HG03280 (cell line): ENCODE data around the gene ZNF165.
A peak's percentile ranks its signal among the peaks of the same experiment; 100 is the strongest.
"Not testable (repeated sequence)": the region's sequence is repeated elsewhere in the genome, so short reads cannot be mapped to it uniquely, and the experiment has no call there.

Experiments
- ATAC-seq: cut with Tn5 transposase; IDR thresholded peaks from one replicate; pipeline ENCODE4 v1.9.1; 2021; ENCODE audit warnings: mild to moderate bottlenecking, moderate library complexity; ENCODE audit not compliant: unreplicated experiment

ZNF165 gene

GRCh38 chr6:28080381-28080630 is at the start of gene ZNF165:
Gene ZNF165 (plus strand): TSS chr6:28080568. CDS start chr6:28085481, 4,913 bp downstream.
- peak; percentile 13 for ATAC-seq

DNA sequence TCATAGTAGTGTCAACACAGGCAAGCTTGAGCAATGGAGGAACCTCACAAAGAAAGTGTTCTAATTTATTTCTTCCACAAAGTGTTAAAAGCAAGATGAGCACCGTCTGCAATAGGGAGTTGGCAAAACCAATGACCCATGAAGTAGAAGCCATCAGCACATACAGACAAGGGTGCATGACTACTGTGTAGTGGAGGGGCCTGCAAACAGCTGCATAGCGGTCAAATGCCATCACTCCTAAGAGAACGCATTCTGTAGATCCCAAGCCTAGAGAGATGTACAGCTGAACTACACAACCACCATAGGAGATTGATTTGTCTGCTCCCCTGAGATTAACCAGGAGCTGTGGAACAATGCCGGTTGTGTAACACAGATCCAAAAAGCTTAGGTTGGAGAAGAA is 26.8 kb upstream of the ZNF165 start:
- ATAC-seq, result no peak

DNA sequence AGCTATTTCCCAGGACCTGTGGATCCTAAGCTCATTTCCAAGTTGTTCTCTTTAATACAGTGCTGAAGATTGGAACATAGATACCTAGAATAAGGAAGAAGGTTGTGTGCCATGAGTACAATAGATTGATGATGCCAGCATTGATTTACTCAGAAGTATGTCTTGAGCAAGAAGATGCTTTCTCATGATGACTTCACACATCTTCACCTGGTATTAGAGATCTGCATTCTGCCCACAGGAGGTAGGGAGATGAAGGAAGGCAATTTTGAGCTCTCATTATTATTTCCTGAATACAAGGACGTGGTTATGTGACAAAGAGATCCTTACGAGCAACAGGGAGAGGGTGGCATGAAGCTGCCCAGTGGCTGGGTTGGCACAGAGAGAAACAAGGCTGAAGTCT is 20.0 kb upstream of the ZNF165 start:
- no peak for ATAC-seq

GRCh38 chr6:28064272-28064671 is 16.1 kb upstream of the ZNF165 start:
- ATAC-seq, result no peak

GRCh38 chr6:28068067-28068466 is 12.3 kb upstream of the ZNF165 start:
- ATAC-seq, result no peak

GRCh38 chr6:28070968-28071367 is 9.4 kb upstream of the ZNF165 start:
- ATAC-seq, result not testable (repeated sequence)

GRCh38 chr6:28078050-28078449 is 2.3 kb upstream of the ZNF165 start:
- no peak for ATAC-seq

- ATAC-seq, result no peak
These were observed 1.5 kb upstream of the ZNF165 start for GRCh38 chr6:28078836-28079235.

GRCh38 chr6:28080631-28081485 is 490 bp downstream of the ZNF165 start:
- peak; percentile 76 for ATAC-seq

GRCh38 chr6:28081486-28081751 is 1.1 kb downstream of the ZNF165 start:
- ATAC-seq, result peak; percentile 53

DNA sequence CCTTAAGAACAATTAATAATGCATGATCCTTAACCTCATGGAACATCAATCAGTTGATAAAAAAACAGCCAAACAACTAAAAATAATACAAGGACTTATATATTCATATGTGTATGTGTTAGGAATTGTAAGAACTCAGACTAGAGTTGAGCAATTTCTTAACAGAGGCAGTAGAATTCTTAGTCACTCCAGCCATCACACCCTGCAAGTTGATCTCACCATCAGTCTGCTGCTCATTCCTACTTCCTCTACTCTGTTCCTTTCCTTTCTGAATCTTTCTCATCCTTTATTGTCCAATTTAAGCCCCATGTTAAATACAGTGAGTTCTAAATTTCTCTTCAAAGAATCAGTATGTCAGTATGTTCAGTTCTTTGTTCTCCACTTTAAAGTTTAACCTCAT is 2.6 kb downstream of the ZNF165 start:
- ATAC-seq, result no peak

DNA sequence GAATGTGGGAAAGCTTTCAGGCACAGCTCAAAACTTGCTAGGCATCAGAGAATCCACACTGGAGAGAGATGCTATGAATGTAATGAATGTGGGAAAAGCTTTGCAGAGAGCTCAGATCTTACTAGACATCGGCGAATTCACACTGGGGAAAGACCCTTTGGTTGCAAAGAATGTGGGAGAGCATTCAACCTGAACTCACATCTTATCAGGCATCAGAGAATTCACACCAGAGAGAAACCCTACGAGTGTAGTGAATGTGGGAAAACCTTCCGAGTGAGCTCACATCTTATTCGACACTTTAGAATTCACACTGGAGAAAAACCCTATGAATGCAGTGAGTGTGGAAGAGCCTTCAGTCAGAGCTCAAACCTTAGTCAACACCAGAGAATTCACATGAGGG is 8.7 kb downstream of the ZNF165 start:
- no peak for ATAC-seq

DNA sequence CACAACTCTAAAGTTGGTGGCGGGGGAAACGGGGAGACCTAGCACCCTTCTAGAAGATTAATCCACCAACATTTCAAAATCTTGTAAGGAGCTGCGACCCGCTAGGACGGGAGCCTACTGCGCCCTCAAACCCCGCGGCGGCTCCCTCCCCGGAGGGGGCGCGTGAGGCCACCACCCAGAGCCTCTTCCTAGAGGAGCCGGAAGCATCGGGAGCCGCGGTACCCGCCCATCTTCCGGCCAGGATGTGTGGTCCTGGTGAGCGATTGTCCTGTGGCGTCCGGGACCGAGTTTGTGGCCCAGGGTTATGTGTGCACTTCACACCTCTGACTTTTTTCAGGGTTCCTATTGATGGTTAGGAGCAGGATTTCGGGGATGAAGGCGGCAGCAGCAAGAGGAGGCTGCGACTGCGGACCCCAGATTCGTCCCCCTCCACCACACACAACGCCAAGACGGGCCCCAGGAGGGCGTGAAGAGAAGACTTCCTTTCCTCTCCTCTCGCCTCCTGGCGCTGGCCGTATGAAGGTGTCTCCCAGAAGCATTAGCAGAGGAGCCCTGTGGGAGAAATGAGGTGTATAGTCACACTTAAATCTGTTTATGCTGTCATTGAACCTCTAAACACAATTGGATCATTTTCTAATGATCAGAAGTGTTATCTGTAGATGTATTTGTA is 10.7 kb downstream of the ZNF165 start:
- ATAC-seq, result no peak

GRCh38 chr6:28102222-28102621 is 21.9 kb downstream of the ZNF165 start:
- ATAC-seq, result not testable (repeated sequence)

DNA sequence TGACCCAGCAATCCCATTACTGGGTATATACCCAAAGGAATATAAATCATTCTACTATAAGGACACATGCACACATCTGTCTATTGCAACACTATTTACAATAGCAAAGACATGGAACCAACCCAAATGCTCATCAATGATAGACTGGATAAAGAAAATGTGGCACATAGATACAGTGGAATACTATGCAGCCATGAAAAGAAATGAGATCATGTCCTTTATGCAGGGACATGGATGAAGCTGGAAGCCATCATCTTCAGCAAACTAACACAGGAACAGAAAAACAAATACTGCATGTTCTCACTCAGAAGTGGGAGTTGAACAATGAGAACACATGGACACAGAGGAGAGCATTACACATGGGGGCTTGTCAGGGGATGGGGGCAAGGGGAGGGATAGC is 22.3 kb downstream of the ZNF165 start:
- not testable (repeated sequence) for ATAC-seq

DNA sequence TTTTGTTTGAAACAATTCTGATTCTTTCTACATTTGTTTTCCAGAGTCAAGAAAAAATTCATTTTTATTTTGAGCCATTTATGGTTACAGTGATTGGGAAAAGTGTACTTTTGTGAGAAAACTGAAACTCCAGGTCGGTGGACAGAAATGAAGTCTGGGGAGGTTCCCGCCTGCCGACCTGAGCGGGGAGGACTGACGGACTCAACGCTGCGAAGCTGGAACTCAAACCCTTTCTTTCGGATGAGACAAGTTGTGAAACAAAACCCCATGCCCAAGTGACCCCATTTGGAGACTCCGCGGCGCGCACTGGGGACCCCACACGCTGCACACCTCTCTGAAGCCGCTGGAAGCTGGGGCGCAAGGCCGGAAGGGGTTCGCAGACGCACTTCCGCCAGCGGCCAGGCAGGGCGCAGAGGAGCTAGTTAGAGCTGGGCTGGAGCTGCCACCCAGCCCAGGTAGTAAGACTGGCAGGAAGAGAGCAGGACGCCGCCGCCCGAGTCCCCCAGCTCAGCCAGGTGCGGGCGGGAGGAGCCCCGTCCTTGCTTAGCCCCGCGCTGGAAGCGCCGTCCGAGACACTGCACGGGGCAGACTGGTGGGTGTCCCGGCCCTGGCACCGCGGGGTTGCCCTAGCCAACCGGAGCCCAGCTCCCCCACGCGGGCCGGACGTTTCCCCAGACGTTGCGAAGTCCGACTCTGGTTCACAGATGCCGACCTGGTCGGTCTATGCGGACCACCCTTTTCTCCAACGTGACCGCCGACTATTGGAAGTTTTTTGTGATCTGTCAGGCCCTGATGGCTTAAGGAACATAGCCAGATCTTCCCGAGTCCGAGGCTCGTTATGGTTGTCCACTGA is 24.2 kb downstream of the ZNF165 start:
- peak; percentile 99 for ATAC-seq

DNA sequence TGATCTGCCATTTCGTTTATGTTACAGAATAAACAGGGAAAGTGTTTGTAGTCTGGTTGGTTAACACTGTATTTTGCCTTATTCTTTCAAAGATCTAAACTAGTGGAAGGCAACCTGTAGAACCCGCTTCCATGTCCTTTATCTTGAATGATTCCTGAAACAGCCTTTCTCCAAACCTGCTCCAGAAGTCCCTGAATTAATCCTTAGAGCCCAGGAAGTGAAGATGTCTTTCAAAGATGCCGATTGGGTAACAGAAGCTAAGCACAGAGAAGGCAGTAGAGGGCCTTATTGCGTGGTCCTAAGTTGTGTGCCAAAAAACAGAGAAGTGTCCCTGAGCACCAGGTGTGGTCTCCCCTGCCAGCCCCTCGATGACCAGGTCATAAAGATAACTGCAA is 24.9 kb downstream of the ZNF165 start:
- no peak for ATAC-seq

GRCh38 chr6:28107506-28107905 is 27.1 kb downstream of the ZNF165 start:
- ATAC-seq, result no peak

DNA sequence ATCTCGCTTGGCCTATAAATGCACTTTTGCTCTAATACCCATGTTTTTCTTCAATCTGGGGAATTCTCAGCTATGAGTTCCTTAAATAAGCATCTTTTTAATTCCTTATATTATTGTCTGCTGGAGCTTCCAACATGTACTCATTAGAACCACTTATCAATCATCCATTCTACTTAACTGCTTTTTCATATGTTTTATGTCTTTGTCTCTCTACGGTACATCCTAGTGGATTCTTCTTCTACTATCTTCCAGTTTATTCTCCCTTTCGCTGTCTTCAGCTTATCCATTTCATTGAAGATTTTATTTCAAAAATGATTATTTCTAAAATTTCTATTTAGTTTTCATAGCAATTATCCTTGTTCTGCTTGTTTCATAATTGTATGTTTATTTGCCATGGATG is 31.6 kb downstream of the ZNF165 start:
- no peak for ATAC-seq

- no peak for ATAC-seq
These were observed 35.4 kb downstream of the ZNF165 start for GRCh38 chr6:28115799-28116198.

DNA sequence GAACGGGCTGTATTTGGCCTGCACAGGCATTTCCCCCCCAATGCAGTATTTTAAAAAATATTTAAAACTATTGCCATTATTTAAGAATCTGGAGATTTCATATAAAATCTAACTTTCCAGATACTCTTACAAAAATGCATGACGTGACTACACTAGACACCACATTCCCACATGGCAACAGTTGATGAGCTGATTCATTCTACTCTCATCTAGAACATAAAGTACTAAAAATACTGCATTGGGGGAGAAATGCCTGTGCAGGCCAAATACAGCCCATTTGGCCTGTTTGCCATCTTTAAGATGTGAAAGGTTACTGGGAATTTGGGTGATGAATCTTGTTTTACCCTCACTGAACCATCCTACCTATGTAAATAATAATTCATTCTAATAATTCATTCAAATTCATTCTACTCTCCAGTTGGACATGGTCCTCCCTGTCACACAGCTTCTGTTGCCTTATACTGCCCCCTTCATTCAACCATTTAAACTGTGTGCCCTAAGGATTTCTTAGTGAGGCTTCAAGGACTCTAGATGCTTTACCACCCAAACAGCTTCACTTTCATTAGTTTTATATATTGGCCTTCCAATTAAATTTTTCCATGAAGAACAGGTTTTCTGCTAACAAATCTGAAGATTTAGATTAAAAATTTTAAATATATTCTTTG is 37.1 kb downstream of the ZNF165 start:
- no peak for ATAC-seq
